HCT116 (cell line): ENCODE measurements around the gene FBXL5. TPM values are rescaled to one million over a fixed set of nuclear protein-coding genes. Genes with fewer than 3 reads are reported as not detected.

ENCODE experiments used
- ATAC-seq: fragments of 200-7000 bp; cut with Tn5 transposase; 2 replicates; pipeline ENCODE4 v1.9.1; 2020; ENCODE audit warnings: mild to moderate bottlenecking, moderate library complexity
- BruUV-seq: library from RNA; stranded (reverse); fragments of 400-500 nt; replicated peaks from 2 replicates; lab custom pipeline; 2021; lab: Mats Ljungman, UMichigan
- CTCF ChIA-PET: fragments of 300-600 bp; sonication (Branson Sonifier 250); formaldehyde crosslinking; loops from one replicate; lab custom pipeline; 2021; ENCODE audit warnings: antibody characterized with exemption; lab: Charles Lee
- POLR2A ChIA-PET: fragments of 300-600, 350-600 bp; sonication (Branson Sonifier 250); formaldehyde crosslinking; loops from one replicate; lab custom pipeline; 2021; ENCODE audit warnings: antibody characterized with exemption; lab: Charles Lee
- RAD21 ChIA-PET, 2 experiments: fragments of 300-600 bp; sonication (Branson Sonifier 250); formaldehyde crosslinking; loops; one replicate each; lab custom pipeline; 2023; ENCODE audit warnings: low total read pairs in 2 of 2; ENCODE audit not compliant: uncharacterized antibody in 2 of 2, unreplicated experiment in 2 of 2, low non-redundant PET in 1 of 2; lab: Charles Lee
- DNase-seq: peaks from one replicate; pipeline ENCODE4 v3.0.0-alpha.2; 2010; ENCODE audit warnings: low read depth, low spot score
- H2AFZ ChIP-seq: fragments of 200-600 bp; shearing (Covaris generic), sonication (generic); 2 replicates; pipeline ENCODE4 v1.6.1; 2017; ENCODE audit warnings: low read depth, mixed run types, mixed read lengths, antibody characterized with exemption, low read length; ENCODE audit not compliant: poor library complexity, severe bottlenecking
- H3K27ac ChIP-seq: 2 replicates; pipeline ENCODE4 v1.5.1; 2012; ENCODE audit warnings: low read depth, low read length
- H3K27me3 ChIP-seq: fragments of 200-600 bp; sonication (generic); 2 replicates; pipeline ENCODE4 v1.6.1; 2016; ENCODE audit warnings: mixed run types, low read length, mixed read lengths; ENCODE audit not compliant: insufficient read depth
- H3K36me3 ChIP-seq, 2 experiments: fragments of 200-500 bp in 1 of 2; fragments of 200-600 bp in 1 of 2; sonication (Bioruptor generic) in 1 of 2; sonication (generic) in 1 of 2; 2 replicates each; pipeline versions ENCODE4 v1.5.1 to v1.6.1; 2014 to 2016; ENCODE audit warnings: low read length in 2 of 2, inconsistent platforms in 1 of 2, mixed read lengths in 1 of 2, mixed run types in 1 of 2; ENCODE audit not compliant: insufficient read depth in 2 of 2, control insufficient read depth in 1 of 2
- H3K4me1 ChIP-seq, 2 experiments: fragments of 200-600 bp in 1 of 2; sonication (generic) in 1 of 2; 2 replicates each; pipeline versions ENCODE4 v1.5.1 to v1.6.1; 2012 to 2017; ENCODE audit warnings: low read length in 2 of 2, inconsistent platforms in 1 of 2, mild to moderate bottlenecking in 1 of 2, mixed read lengths in 1 of 2, mixed run types in 1 of 2, moderate library complexity in 1 of 2; ENCODE audit not compliant: insufficient read depth in 2 of 2, control insufficient read depth in 1 of 2
- H3K4me2 ChIP-seq: fragments of 200-600 bp; sonication (generic); 2 replicates; pipeline ENCODE4 v1.6.1; 2017; ENCODE audit warnings: mixed run types, low read length, mixed read lengths
- H3K4me3 ChIP-seq, 2 experiments: fragments of 200-600 bp in 1 of 2; sonication (generic) in 1 of 2; replicated peaks in 1 of 2; 2 replicates each; pipeline ENCODE4 v1.5.1; 2011 to 2016; ENCODE audit warnings: low read length in 2 of 2, control low read depth in 1 of 2, low read depth in 1 of 2, mild to moderate bottlenecking in 1 of 2, mixed read lengths in 1 of 2, mixed run types in 1 of 2
- H3K79me2 ChIP-seq: fragments of 200-600 bp; sonication (generic); 2 replicates; pipeline ENCODE4 v1.6.1; 2017; ENCODE audit warnings: mild to moderate bottlenecking, mixed run types, low read length, moderate library complexity, mixed read lengths; ENCODE audit not compliant: insufficient read depth
- H3K9ac ChIP-seq: fragments of 200-600 bp; sonication (generic); 2 replicates; pipeline ENCODE4 v1.6.1; 2016; ENCODE audit warnings: low read length, mixed read lengths
- H3K9me2 ChIP-seq: fragments of 200-600 bp; sonication (generic), shearing (Covaris generic); 2 replicates; pipeline ENCODE4 v1.6.1; 2017; ENCODE audit warnings: mixed run types, mild to moderate bottlenecking, moderate library complexity; ENCODE audit not compliant: insufficient read depth
- H3K9me3 ChIP-seq, 2 experiments: fragments of 200-500 bp in 1 of 2; fragments of 200-600 bp in 1 of 2; sonication (Bioruptor generic) in 1 of 2; sonication (generic) in 1 of 2; 2 replicates each; pipeline ENCODE4 v1.6.1; 2014 to 2017; ENCODE audit warnings: low read length in 2 of 2, mixed read lengths in 2 of 2, inconsistent platforms in 1 of 2, low read depth in 1 of 2, mild to moderate bottlenecking in 1 of 2, mixed run types in 1 of 2, moderate library complexity in 1 of 2; ENCODE audit not compliant: control insufficient read depth in 1 of 2, insufficient read depth in 1 of 2
- H4K20me1 ChIP-seq: fragments of 200-600 bp; sonication (generic), shearing (Covaris generic); 2 replicates; pipeline ENCODE4 v1.6.1; 2017; ENCODE audit warnings: mixed run types, mild to moderate bottlenecking, moderate library complexity; ENCODE audit not compliant: insufficient read depth
- FOSL1 ChIP-seq: IDR thresholded peaks from 2 replicates; pipeline ENCODE4 v1.6.1; 2012; ENCODE audit warnings: low read depth
- JUND ChIP-seq: IDR thresholded peaks from 2 replicates; pipeline ENCODE4 v1.6.1; 2012
- POLR2AphosphoS5 ChIP-seq: IDR thresholded peaks from 2 replicates; pipeline ENCODE4 v1.6.1; 2011; ENCODE audit warnings: mild to moderate bottlenecking, low read depth, low read length, moderate library complexity
- SIN3A ChIP-seq: IDR thresholded peaks from 2 replicates; pipeline ENCODE4 v1.6.1; 2012; ENCODE audit warnings: low read depth
- SP1 ChIP-seq: IDR thresholded peaks from 2 replicates; pipeline ENCODE4 v1.6.1; 2012; ENCODE audit warnings: low read depth
- ZBTB33 ChIP-seq: IDR thresholded peaks from 2 replicates; pipeline ENCODE4 v1.6.1; 2011; ENCODE audit warnings: mild to moderate bottlenecking, low read length, moderate library complexity; ENCODE audit not compliant: insufficient replicate concordance; ENCODE audit errors: extremely low read depth
- intact Hi-C: fragments of 100-400 bp; cut with micrococcal nuclease; formaldehyde crosslinking; loops from 2 replicates; pipeline ENCODE4 v1.10.0; 2022
- total RNA-seq: library from RNA; stranded (reverse); gene quantifications from one replicate; pipeline ENCODE4 v1.2.1, GENCODE V29; 2021; ENCODE audit not compliant: unreplicated experiment

The FBXL5 gene
- total RNA-seq, 1 experiment from 2014 or later: 20.6 TPM

- Histone ChIP-seq H3K9ac (peak overlapping the region; percentile 40), H3K27ac (peak overlapping the region; percentile 37; the same call in 1 of the 2 replicates), H3K79me2 (peaks cover 9% of the 10 kb centered on the region), H3K27me3 (no peaks in the 10 kb centered on the region), H4K20me1 (no peaks in the 10 kb centered on the region), H3K9me3 (no peaks in the 10 kb centered on the region), H3K4me1 (peaks cover 14 to 46% of the 10 kb centered on the region in 2 experiments), H3K4me3 (peak overlapping the region in 1 of 2 experiments; percentile 23; a peak in 2 of 4 replicates), H2AFZ (no peak overlapping the region), H3K36me3 (peaks cover 8 to 10% of the 10 kb centered on the region in 2 experiments), H3K4me2 (peak overlapping the region; percentile 62), H3K9me2 (no peaks in the 10 kb centered on the region)
- ChIA-PET POLR2A (no interaction called here), CTCF (no interaction called here), RAD21 (no interaction called here)
- TF ChIP-seq SP1 (peak; percentile 30; the same call in 1 of the 2 replicates), FOSL1 (peak; percentile 60), SIN3A (no peak), JUND (peak; percentile 64)
- no TSS peak for BruUV-seq
- DNase-seq (peak; percentile 57), ATAC-seq (peak; percentile 79)
- intact Hi-C loops: loop anchor here (10.0 kb wide), 1 partner anchor 205 kb away; no protein-coding TSS in a partner anchor
Observed at GRCh38 chr4:15690020-15690809, 35.1 kb upstream of the FBXL5 start.

- Histone ChIP-seq H3K4me1 (peaks cover 14 to 39% of the 10 kb centered on the region in 2 experiments), H3K4me2 (peak overlapping the region; percentile 62), H3K9me2 (no peaks in the 10 kb centered on the region), H3K27me3 (no peaks in the 10 kb centered on the region), H4K20me1 (no peaks in the 10 kb centered on the region), H3K27ac (no peak overlapping the region), H3K36me3 (peaks cover 8 to 15% of the 10 kb centered on the region in 2 experiments), H2AFZ (no peak overlapping the region), H3K4me3 (no peak overlapping the region), H3K79me2 (peaks cover 16% of the 10 kb centered on the region), H3K9me3 (no peaks in the 10 kb centered on the region), H3K9ac (peak overlapping the region; percentile 40)
- BruUV-seq: no TSS peak
- ChIA-PET CTCF (no interaction called here), POLR2A (interaction anchor here (1.0 kb wide), 1 partner anchor 49 kb away, joined by 3 read pairs; no protein-coding TSS in a partner anchor), RAD21 (no interaction called here)
- DNase-seq: no peak
- intact Hi-C loops: no loop called here
- ATAC-seq: no peak
- TF ChIP-seq ZBTB33: no peak
- 0 out of 2 replicates have a peak, but pooled peaks have one; percentile 14 for TF ChIP-seq POLR2AphosphoS5
Observed at GRCh38 chr4:15689540-15689939, 34.4 kb upstream of the FBXL5 start.
